SK-N-SH (cell line): ENCODE data around the gene USH1C. TPM values are rescaled to one million over a fixed set of nuclear protein-coding genes. Genes with fewer than 3 reads are reported as not detected.

Source experiments
- CTCF ChIA-PET: fragments of 300-600, 350-600 bp; formaldehyde crosslinking; extraction: SDS; loops from one replicate; lab custom pipeline; 2021; lab: Yijun Ruan, JAX
- POLR2A ChIA-PET: fragments of 350-600 bp; sonication (Branson Sonifier 250); formaldehyde crosslinking; extraction: SDS; loops from one replicate; lab custom pipeline; 2020; ENCODE audit warnings: antibody characterized with exemption, inconsistent platforms; lab: Yijun Ruan, JAX
- DNase-seq: peaks from one replicate; pipeline ENCODE4 v3.0.0; 2012
- H2AFZ ChIP-seq: fragments of 200-600 bp; sonication (generic); 2 replicates; pipeline ENCODE4 v1.8.1; 2016; ENCODE audit warnings: antibody characterized with exemption, mild to moderate bottlenecking, low read depth
- H3F3A ChIP-seq: fragments of 200-600 bp; sonication (generic); replicated peaks from 2 replicates; pipeline ENCODE3; 2016; ENCODE audit warnings: antibody characterized with exemption, mild to moderate bottlenecking; ENCODE audit not compliant: insufficient read depth
- H3K27ac ChIP-seq, 2 experiments: fragments of 200-500 bp in 1 of 2; fragments of 200-600 bp in 1 of 2; sonication (Bioruptor generic) in 1 of 2; sonication (generic), shearing (Covaris generic) in 1 of 2; 2 replicates each; pipeline versions ENCODE4 v1.5.1 to v1.6.1; 2014 to 2016; ENCODE audit warnings: low read depth in 2 of 2, inconsistent platforms in 1 of 2, low read length in 1 of 2, mild to moderate bottlenecking in 1 of 2, mixed read lengths in 1 of 2
- H3K27me3 ChIP-seq: fragments of 200-600 bp; sonication (generic), shearing (Covaris generic); 2 replicates; pipeline ENCODE4 v1.6.1; 2016; ENCODE audit warnings: mixed run types; ENCODE audit not compliant: insufficient read depth
- H3K36me3 ChIP-seq, 2 experiments: fragments of 200-500 bp in 1 of 2; fragments of 200-600 bp in 1 of 2; sonication (Bioruptor generic) in 1 of 2; sonication (generic) in 1 of 2; replicated peaks in 1 of 2; 2 replicates each; pipeline versions ENCODE3 to v1.5.1; 2014 to 2016; ENCODE audit warnings: low read length in 1 of 2, mild to moderate bottlenecking in 1 of 2; ENCODE audit not compliant: insufficient read depth in 2 of 2, control insufficient read depth in 1 of 2
- H3K4me1 ChIP-seq, 2 experiments: fragments of 200-500 bp in 1 of 2; fragments of 200-600 bp in 1 of 2; sonication (Bioruptor generic) in 1 of 2; sonication (generic), shearing (Covaris generic) in 1 of 2; 2 replicates each; pipeline versions ENCODE4 v1.5.1 to v1.6.1; 2014 to 2016; ENCODE audit warnings: low read depth in 1 of 2, low read length in 1 of 2, mixed run types in 1 of 2; ENCODE audit not compliant: insufficient read depth in 2 of 2, control insufficient read depth in 1 of 2
- H3K4me2 ChIP-seq: fragments of 200-600 bp; sonication (generic), shearing (Covaris generic); 2 replicates; pipeline ENCODE4 v1.6.1; 2017; ENCODE audit warnings: mixed run types
- H3K4me3 ChIP-seq, 2 experiments: fragments of 200-500 bp in 1 of 2; fragments of 200-600 bp in 1 of 2; sonication (Bioruptor generic) in 1 of 2; sonication (generic), shearing (Covaris generic) in 1 of 2; 2 replicates each; pipeline versions ENCODE4 v1.5.1 to v1.8.1; 2014 to 2016; ENCODE audit warnings: low read depth in 2 of 2, inconsistent platforms in 1 of 2, low read length in 1 of 2, mild to moderate bottlenecking in 1 of 2, mixed read lengths in 1 of 2, moderate library complexity in 1 of 2
- H3K79me2 ChIP-seq: fragments of 200-600 bp; sonication (generic); 2 replicates; pipeline ENCODE4 v1.8.1; 2017; ENCODE audit warnings: mild to moderate bottlenecking; ENCODE audit not compliant: insufficient read depth
- H3K9ac ChIP-seq: fragments of 200-600 bp; sonication (generic); 2 replicates; pipeline ENCODE4 v1.6.1; 2017; ENCODE audit warnings: mixed run types
- H3K9me2 ChIP-seq: fragments of 200-600 bp; sonication (generic); 2 replicates; pipeline ENCODE4 v1.6.1; 2017; ENCODE audit warnings: mixed run types
- H3K9me3 ChIP-seq: fragments of 200-600 bp; sonication (generic); 2 replicates; pipeline ENCODE4 v1.6.1; 2017; ENCODE audit warnings: mixed run types, mild to moderate bottlenecking, moderate library complexity
- H4K20me1 ChIP-seq: fragments of 200-600 bp; sonication (generic); 2 replicates; pipeline ENCODE4 v1.6.1; 2017; ENCODE audit warnings: mild to moderate bottlenecking, mixed run types; ENCODE audit not compliant: insufficient read depth
- ELF1 ChIP-seq: IDR thresholded peaks from 2 replicates; pipeline ENCODE4 v1.4.0; 2012
- EP300 ChIP-seq, 2 experiments: IDR thresholded peaks; 2 replicates each; pipeline versions ENCODE4 v1.4.0 to v1.6.1; 2012; ENCODE audit warnings: borderline replicate concordance in 1 of 2, low read depth in 1 of 2, low read length in 1 of 2
- FOXJ3 ChIP-seq: sonication (generic); formaldehyde crosslinking; IDR thresholded peaks from 2 replicates; pipeline ENCODE4 v1.5.1; 2020; ENCODE audit warnings: mild to moderate bottlenecking, missing genetic modification reagents
- FOXM1 ChIP-seq: IDR thresholded peaks from 2 replicates; pipeline ENCODE4 v1.4.0; 2012; ENCODE audit warnings: low read depth, mild to moderate bottlenecking
- GATA2 ChIP-seq: sonication (generic); formaldehyde crosslinking; IDR thresholded peaks from 2 replicates; pipeline ENCODE4 v1.5.0; 2020; ENCODE audit warnings: mild to moderate bottlenecking, missing genetic modification reagents
- JUND ChIP-seq: IDR thresholded peaks from 2 replicates; pipeline ENCODE4 v1.4.0; 2012
- MEF2A ChIP-seq: IDR thresholded peaks from 2 replicates; pipeline ENCODE4 v1.4.0; 2012; ENCODE audit warnings: low read depth, borderline replicate concordance
- NFIC ChIP-seq: IDR thresholded peaks from 2 replicates; pipeline ENCODE4 v1.4.0; 2012; ENCODE audit warnings: borderline replicate concordance
- NRF1 ChIP-seq: IDR thresholded peaks from 2 replicates; pipeline ENCODE4 v1.6.1; 2012; ENCODE audit warnings: low read depth, mild to moderate bottlenecking, low read length
- RCOR1 ChIP-seq: fragments of 150-350 bp; IDR thresholded peaks from 2 replicates; pipeline ENCODE4 v1.6.1; 2017; ENCODE audit warnings: antibody characterized with exemption, low read length
- SIN3A ChIP-seq: IDR thresholded peaks from 2 replicates; pipeline ENCODE4 v1.6.1; 2012; ENCODE audit warnings: low read depth, mild to moderate bottlenecking, low read length, moderate library complexity, borderline replicate concordance
- SMC3 ChIP-seq: IDR thresholded peaks from 2 replicates; pipeline ENCODE4 v1.6.1; 2012; ENCODE audit warnings: low read depth, low read length, improper control_type of control experiment
- TAF1 ChIP-seq: IDR thresholded peaks from 2 replicates; pipeline ENCODE4 v1.6.1; 2012; ENCODE audit warnings: low read depth, mild to moderate bottlenecking, low read length, moderate library complexity, borderline replicate concordance
- TCF12 ChIP-seq: IDR thresholded peaks from 2 replicates; pipeline ENCODE4 v1.4.0; 2012
- TEAD4 ChIP-seq: IDR thresholded peaks from 2 replicates; pipeline ENCODE4 v1.4.0; 2012; ENCODE audit warnings: mild to moderate bottlenecking, borderline replicate concordance; ENCODE audit not compliant: insufficient read depth
- USF1 ChIP-seq: IDR thresholded peaks from 2 replicates; pipeline ENCODE4 v1.4.0; 2012; ENCODE audit warnings: low read depth, borderline replicate concordance
- USF2 ChIP-seq: fragments of 150-350 bp; IDR thresholded peaks from 2 replicates; pipeline ENCODE4 v1.6.1; 2017; ENCODE audit warnings: antibody characterized with exemption, low read length, low read depth, borderline replicate concordance
- YY1 ChIP-seq: IDR thresholded peaks from 2 replicates; pipeline ENCODE4 v1.4.0; 2012; ENCODE audit warnings: low read depth, mild to moderate bottlenecking
- WGBS: methylation state at CpG from one replicate; pipeline ENCODE4 v1.1.6; 2017; ENCODE audit warnings: low lambda C conversion rate; 5-methylcytosine and 5-hydroxymethylcytosine counted together
- polyA plus RNA-seq, 3 experiments: library from polyadenylated mRNA; depleted of rRNA; stranded (reverse); fragments of >200 nt; gene quantifications; 2 replicates each; pipeline ENCODE4 v1.2.3, GENCODE V29; 2012

USH1C gene
- polyA plus RNA-seq, 1 of the 3 experiments (the other 2 are of a cell fraction), result not detected

GRCh38 chr11:17531636-17532113 is 12.5 kb downstream of the USH1C start:
- Histone ChIP-seq H3K36me3 (no peaks in the 10 kb centered on the region), H2AFZ (no peak overlapping the region), H3K79me2 (no peaks in the 10 kb centered on the region), H3F3A (no peaks in the 10 kb centered on the region), H3K4me3 (no peak overlapping the region), H3K4me2 (no peak overlapping the region), H3K27me3 (peaks cover 4% of the 10 kb centered on the region; the same call in 1 of the 2 replicates), H3K9me2 (no peaks in the 10 kb centered on the region), H3K9me3 (no peaks in the 10 kb centered on the region), H3K9ac (no peak overlapping the region), H4K20me1 (no peaks in the 10 kb centered on the region), H3K4me1 (peaks cover 0 to 11% of the 10 kb centered on the region in 2 experiments; a peak in 1 of 4 replicates), H3K27ac (no peak overlapping the region)
- no peak for DNase-seq
- ChIA-PET CTCF (interaction anchor here (1.0 to 45.6 kb wide), 5 partner anchors 10 to 145 kb away, joined by 3 to 1101 read pairs (median 3); partner anchors contain the start of gene KCNJ11), POLR2A (no interaction called here)
- 38% methylated on average over 6 of the region's 6 CpGs for WGBS
- TF ChIP-seq NRF1, result no peak
- no peak for TF ChIP-seq TCF12
- no peak for TF ChIP-seq YY1
- no peak for TF ChIP-seq USF2
- TF ChIP-seq TAF1, result no peak
- no peak for TF ChIP-seq MEF2A
- TF ChIP-seq SMC3, result no peak
- no peak for TF ChIP-seq TEAD4
- TF ChIP-seq FOXJ3 (CRISPR knock-in tag), result no peak
- no peak for TF ChIP-seq ELF1
- TF ChIP-seq USF1, result no peak
- TF ChIP-seq SIN3A, result no peak
- no peak for TF ChIP-seq NFIC
- no peak for TF ChIP-seq GATA2 (CRISPR knock-in tag)
- no peak for TF ChIP-seq EP300 (IDR thresholded peaks at IDR 0.05; ENCODE audit: borderline replicate concordance in 1 of 2, low read depth in 1 of 2, low read length in 1 of 2)
- TF ChIP-seq RCOR1, result no peak
- no peak for TF ChIP-seq JUND
- TF ChIP-seq FOXM1, result no peak

DNA sequence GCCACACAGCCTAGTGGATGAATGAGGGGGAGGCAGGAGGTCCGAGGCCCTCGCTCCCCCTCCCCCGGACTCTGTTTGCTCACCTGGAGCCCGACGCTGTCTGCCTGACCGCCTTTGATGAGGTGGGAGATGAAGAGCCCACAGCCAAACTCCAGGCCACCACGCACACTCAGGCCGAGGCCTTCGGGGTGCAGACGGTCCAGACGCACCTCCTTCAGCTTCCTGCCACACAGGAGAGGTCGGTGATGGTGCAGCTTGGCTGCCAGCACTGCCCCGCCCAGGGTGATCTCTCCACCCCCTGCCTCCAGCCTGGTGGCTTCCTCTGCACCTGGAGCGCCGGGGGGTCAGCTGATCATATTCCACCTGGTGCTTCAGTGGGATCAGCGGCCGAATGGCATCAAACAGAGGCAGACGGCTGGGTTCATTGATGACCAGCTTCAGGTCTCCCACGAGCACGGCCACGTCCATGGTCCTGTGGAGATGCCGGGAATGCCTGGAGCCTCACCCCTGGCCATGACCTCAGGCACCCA is 13.1 kb downstream of the USH1C start:
- Histone ChIP-seq H2AFZ (no peak overlapping the region), H3K4me3 (no peak overlapping the region), H3K4me2 (no peak overlapping the region), H3K36me3 (no peaks in the 10 kb centered on the region), H4K20me1 (no peaks in the 10 kb centered on the region), H3K9me2 (no peaks in the 10 kb centered on the region), H3K27ac (no peak overlapping the region), H3K27me3 (peaks cover 4% of the 10 kb centered on the region; the same call in 1 of the 2 replicates), H3F3A (no peaks in the 10 kb centered on the region), H3K9ac (no peak overlapping the region), H3K9me3 (no peaks in the 10 kb centered on the region), H3K79me2 (no peaks in the 10 kb centered on the region), H3K4me1 (peaks cover 0 to 11% of the 10 kb centered on the region in 2 experiments; a peak in 1 of 4 replicates)
- ChIA-PET POLR2A (no interaction called here), CTCF (interaction anchor here (1.0 to 45.6 kb wide), 4 partner anchors 17 to 199 kb away, joined by 3 to 1101 read pairs (median 251); partner anchors contain the start of gene KCNJ11)
- no peak for DNase-seq
- 84% methylated on average over 15 of the region's 22 CpGs for WGBS
- TF ChIP-seq TCF12, result no peak
